ENCODE measurements around the gene HSD3B2. TPM values are rescaled to one million over a fixed set of nuclear protein-coding genes. Genes with fewer than 3 reads are reported as not detected.

Gene HSD3B2
- total RNA-seq, 4 donors from 2014 or later: 3.0 to 125 (median 46.4) TPM

DNA sequence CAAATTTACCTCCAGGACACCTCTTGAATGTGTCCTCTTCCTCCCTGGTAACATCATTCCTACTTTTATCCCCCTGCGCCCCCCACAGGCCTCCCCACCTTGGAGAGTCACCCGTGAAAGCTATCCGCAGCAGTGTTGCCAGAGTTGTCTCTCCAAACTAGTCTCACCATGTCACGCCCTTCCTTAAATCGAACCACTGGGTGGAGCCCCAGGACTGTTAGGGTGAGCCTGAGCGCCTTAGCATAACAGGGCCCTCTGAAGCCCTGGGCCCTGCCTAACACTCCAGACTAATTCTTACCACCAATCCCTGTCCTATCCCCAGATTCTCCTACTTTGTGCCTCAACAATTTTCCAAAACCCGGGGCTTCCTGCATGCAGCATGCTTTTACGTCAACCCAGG is 35.0 kb downstream of the HSD3B2 start:
- TF ChIP-seq, protein P1, sequence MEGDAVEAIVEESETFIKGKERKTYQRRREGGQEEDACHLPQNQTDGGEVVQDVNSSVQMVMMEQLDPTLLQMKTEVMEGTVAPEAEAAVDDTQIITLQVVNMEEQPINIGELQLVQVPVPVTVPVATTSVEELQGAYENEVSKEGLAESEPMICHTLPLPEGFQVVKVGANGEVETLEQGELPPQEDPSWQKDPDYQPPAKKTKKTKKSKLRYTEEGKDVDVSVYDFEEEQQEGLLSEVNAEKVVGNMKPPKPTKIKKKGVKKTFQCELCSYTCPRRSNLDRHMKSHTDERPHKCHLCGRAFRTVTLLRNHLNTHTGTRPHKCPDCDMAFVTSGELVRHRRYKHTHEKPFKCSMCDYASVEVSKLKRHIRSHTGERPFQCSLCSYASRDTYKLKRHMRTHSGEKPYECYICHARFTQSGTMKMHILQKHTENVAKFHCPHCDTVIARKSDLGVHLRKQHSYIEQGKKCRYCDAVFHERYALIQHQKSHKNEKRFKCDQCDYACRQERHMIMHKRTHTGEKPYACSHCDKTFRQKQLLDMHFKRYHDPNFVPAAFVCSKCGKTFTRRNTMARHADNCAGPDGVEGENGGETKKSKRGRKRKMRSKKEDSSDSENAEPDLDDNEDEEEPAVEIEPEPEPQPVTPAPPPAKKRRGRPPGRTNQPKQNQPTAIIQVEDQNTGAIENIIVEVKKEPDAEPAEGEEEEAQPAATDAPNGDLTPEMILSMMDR (IDR thresholded peaks at IDR 0.05): no peak
- TF ChIP-seq EP300 (IDR thresholded peaks at IDR 0.05; ENCODE audit: low read depth): no peak
- no peak for TF ChIP-seq POLR2A (IDR thresholded peaks at IDR 0.05)
- TF ChIP-seq POLR2AphosphoS5 (IDR thresholded peaks at IDR 0.05): no peak
- Histone ChIP-seq H3K36me3 (no peaks in the 10 kb centered on the region), H3K27ac (no peak overlapping the region), H3K27me3 (no peaks in the 10 kb centered on the region), H3K4me1 (no peaks in the 10 kb centered on the region), H3K9me3 (no peaks in the 10 kb centered on the region), H3K4me3 (no peak overlapping the region)
- DNase-seq: no peak
- intact Hi-C loops (cut with DNase I; ENCODE audit: low total_unique reads) (no loop called here), in situ Hi-C loops (cut with MboI; ENCODE audit: low pct_ligation_motif_present in 1 of 4, low pct_unique_long_range_greater_than_20kb in 1 of 4, low sequenced_read_pairs in 3 of 4) (no loop called here)
- 80 to 86% methylated on average over 6 to 8 of the region's 8 CpGs for WGBS, 2 donors (ENCODE audit: low coverage in 1 of 2)

DNA sequence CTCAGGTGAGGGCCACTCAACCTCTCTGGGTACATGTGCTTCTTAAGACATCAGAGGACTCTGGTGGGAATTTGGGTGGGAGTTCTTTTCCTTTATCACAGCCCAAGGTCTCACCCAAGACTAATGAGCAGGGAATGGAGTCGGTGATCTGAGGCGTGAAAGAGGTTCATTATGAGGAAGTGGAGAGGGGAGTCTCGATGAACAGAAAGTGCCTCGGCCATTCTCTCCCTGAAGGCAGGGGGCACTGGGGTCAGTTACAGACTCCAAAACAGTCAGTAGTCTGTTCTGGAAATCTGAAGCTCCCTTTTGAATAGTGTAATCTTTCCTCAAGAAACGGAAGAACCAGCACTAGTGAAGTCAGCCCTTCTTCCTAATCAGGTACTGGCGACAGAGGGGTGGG is 36.2 kb downstream of the HSD3B2 start:
- TF ChIP-seq, protein P1 (IDR thresholded peaks at IDR 0.05): no peak
- H3K9me3 ChIP-seq: no peaks in the 10 kb centered on the region

DNA sequence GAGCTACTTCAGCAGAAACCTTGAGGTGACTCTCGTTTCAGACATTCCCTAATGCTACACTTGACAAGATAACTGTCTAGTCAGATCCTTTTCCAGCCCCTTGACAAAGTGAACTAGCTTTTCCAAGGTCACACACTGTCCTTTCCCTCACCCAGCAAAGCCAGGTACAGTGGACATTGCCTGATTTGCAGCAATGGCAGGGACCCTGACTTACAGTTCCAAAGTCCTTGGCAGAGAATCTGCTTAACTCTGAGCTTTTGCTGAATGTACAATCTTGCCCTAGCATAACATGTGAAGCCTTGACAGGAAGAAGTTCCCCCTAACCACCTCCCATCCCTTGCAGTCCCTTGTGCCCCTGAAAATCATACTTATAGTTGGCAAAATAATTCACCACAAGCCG is 37.1 kb downstream of the HSD3B2 start:
- in situ Hi-C loops (cut with MboI; ENCODE audit: low pct_ligation_motif_present in 1 of 4, low pct_unique_long_range_greater_than_20kb in 1 of 4, low sequenced_read_pairs in 3 of 4): no loop called here
- no peak overlapping the region for H3K27ac ChIP-seq

More for the DNA sequence above, 36.2 kb downstream of the HSD3B2 start:
- no peak for DNase-seq
- Histone ChIP-seq H3K36me3 (no peaks in the 10 kb centered on the region), H3K27me3 (no peaks in the 10 kb centered on the region), H3K4me3 (no peak overlapping the region), H3K4me1 (no peaks in the 10 kb centered on the region), H3K27ac (no peak overlapping the region)
- intact Hi-C loops (cut with DNase I; ENCODE audit: low total_unique reads) (no loop called here), in situ Hi-C loops (cut with MboI; ENCODE audit: low pct_ligation_motif_present in 1 of 4, low pct_unique_long_range_greater_than_20kb in 1 of 4, low sequenced_read_pairs in 3 of 4) (no loop called here)
- 74 to 89% methylated on average over 4 to 6 of the region's 6 CpGs for WGBS, 2 donors (ENCODE audit: low coverage in 1 of 2)

DNA sequence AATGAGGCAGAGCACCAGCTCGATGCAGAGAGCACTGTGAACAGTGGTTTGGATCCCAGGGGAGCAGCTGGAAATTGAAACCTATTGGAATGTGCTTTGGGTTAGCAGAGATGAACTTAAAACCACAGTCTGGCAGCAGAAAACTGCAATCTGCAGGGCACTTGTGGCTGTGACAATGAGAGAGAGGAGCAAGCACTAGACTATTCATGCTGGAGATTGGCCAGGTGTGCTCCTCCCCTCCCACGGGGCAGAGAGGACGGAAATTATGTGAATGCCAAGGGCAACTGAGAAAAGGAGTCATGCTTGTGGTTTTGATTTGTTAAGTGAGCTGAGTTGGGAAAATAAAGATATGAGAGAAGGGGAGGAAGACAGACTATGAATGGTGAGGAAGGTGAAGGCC is 38.1 kb downstream of the HSD3B2 start:
- no peaks in the 10 kb centered on the region for H3K9me3 ChIP-seq
- H3K27ac ChIP-seq: no peak overlapping the region
- H3K27me3 ChIP-seq: no peaks in the 10 kb centered on the region
- no peak for DNase-seq
- H3K36me3 ChIP-seq: no peaks in the 10 kb centered on the region
- no peak for TF ChIP-seq POLR2AphosphoS5 (IDR thresholded peaks at IDR 0.05)
- TF ChIP-seq EP300 (IDR thresholded peaks at IDR 0.05; ENCODE audit: low read depth): no peak
- TF ChIP-seq, protein P1 (IDR thresholded peaks at IDR 0.05): no peak
- no peak for TF ChIP-seq POLR2A (IDR thresholded peaks at IDR 0.05)
- no peak overlapping the region for H3K4me3 ChIP-seq
- WGBS, 2 donors (ENCODE audit: low coverage in 1 of 2): 39 to 57% methylated on average over 1 to 3 of the region's 3 CpGs
- in situ Hi-C loops (cut with MboI; ENCODE audit: low pct_ligation_motif_present in 1 of 4, low pct_unique_long_range_greater_than_20kb in 1 of 4, low sequenced_read_pairs in 3 of 4) (no loop called here), intact Hi-C loops (cut with DNase I; ENCODE audit: low total_unique reads) (no loop called here)
- H3K4me1 ChIP-seq: no peaks in the 10 kb centered on the region

More for the DNA sequence above, 37.1 kb downstream of the HSD3B2 start:
- no peak for DNase-seq
- Histone ChIP-seq H3K36me3 (no peaks in the 10 kb centered on the region), H3K4me3 (no peak overlapping the region), H3K27me3 (no peaks in the 10 kb centered on the region), H3K9me3 (no peaks in the 10 kb centered on the region), H3K4me1 (no peaks in the 10 kb centered on the region)
- no peak for TF ChIP-seq POLR2AphosphoS5 (IDR thresholded peaks at IDR 0.05)
- TF ChIP-seq POLR2A (IDR thresholded peaks at IDR 0.05): no peak
- TF ChIP-seq, protein P1 (IDR thresholded peaks at IDR 0.05): no peak
- WGBS, 2 donors (ENCODE audit: low coverage in 1 of 2): 50% methylated on average over 1 to 2 of the region's 2 CpGs
- intact Hi-C loops (cut with DNase I; ENCODE audit: low total_unique reads): no loop called here

Data from transverse colon (tissue), 4 donors.